GM21825 (cell line): ENCODE results near the gene FES.
"Not testable (repeated sequence)": the region's sequence is repeated elsewhere in the genome, so short reads cannot be mapped to it uniquely, and the experiment has no call there.

Experiments
- ATAC-seq: cut with Tn5 transposase; IDR thresholded peaks from one replicate; pipeline ENCODE4 v1.9.1; 2021; ENCODE audit warnings: mild to moderate bottlenecking, moderate library complexity; ENCODE audit not compliant: unreplicated experiment

The FES gene

GRCh38 chr15:90860942-90861675, 23.2 kb upstream of the FES start:
- ATAC-seq = no peak

GRCh38 chr15:90862487-90862886, 21.8 kb upstream of the FES start:
- no peak for ATAC-seq

DNA sequence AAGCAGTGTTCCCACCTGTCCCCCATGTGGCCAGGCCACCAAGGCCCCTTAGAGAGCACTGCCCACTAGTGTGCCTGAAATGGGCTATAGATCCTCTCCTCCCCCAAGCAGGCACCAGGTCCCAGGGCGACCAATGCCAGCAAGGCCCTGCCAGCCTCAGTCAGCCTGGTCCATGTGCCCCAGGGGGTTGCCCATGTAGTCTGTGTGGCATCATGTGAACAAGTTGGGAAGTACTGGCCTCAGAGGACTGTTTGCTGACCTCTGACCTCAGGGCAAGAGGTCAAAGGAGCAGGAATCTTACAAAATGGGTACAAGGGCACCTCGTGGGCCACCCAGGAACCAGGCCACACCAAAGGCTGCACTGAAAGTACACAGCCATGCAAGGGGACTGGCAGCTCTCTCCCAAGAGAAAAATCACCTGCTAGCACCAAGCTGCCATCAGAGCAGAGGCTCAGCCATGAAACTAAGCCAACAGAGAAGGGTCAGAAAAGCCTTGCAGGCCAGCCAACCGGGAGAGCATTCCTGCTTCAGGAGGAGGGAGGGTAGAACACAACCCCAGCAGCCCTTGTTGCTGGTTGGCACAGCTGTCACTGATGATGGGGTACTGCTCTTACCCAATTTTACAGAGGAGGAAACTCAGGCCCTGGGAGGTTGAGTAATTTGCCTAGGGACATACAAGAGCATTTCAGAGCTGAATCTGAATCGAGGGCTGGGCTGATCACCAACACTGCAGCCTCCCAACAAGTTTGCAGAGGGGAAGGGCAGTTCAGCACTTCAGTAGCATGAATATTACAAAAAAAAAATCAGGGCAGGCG, 21.1 kb upstream of the FES start:
- no peak for ATAC-seq

- no peak for ATAC-seq
Measured at GRCh38 chr15:90863987-90864386, 20.3 kb upstream of the FES start.

DNA sequence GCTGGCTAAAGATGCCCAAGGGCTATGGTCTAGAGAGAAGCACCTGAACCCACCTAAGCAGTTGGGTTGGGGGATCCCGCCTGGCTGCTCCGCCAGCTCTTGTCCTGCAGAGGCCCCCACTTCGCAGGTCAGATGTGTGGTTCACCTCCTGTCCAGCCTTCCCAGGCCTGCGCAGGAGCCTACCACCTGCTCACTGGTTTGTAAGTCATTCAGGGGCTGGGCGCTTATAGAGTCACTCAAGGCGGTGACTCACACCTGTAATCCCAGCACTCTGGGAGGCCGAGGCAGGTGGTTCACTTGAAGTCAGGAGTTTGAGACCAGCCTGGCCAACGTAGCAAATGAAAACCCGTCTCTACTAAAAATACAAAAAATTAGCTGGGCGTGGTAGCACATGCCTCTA, 19.8 kb upstream of the FES start:
- ATAC-seq = no peak

GRCh38 chr15:90865702-90866101, 18.6 kb upstream of the FES start:
- ATAC-seq = no peak

- ATAC-seq = no peak
Measured at GRCh38 chr15:90866161-90866715, 18.1 kb upstream of the FES start.

- ATAC-seq = no peak
Measured at GRCh38 chr15:90866800-90867199, 17.5 kb upstream of the FES start.

GRCh38 chr15:90868261-90868689, 16.0 kb upstream of the FES start, which contains the start of gene FURIN:
TSS of gene FURIN (plus strand) at chr15:90868588. CDS start at chr15:90875741, 7,153 bp downstream.
- no peak for ATAC-seq

DNA sequence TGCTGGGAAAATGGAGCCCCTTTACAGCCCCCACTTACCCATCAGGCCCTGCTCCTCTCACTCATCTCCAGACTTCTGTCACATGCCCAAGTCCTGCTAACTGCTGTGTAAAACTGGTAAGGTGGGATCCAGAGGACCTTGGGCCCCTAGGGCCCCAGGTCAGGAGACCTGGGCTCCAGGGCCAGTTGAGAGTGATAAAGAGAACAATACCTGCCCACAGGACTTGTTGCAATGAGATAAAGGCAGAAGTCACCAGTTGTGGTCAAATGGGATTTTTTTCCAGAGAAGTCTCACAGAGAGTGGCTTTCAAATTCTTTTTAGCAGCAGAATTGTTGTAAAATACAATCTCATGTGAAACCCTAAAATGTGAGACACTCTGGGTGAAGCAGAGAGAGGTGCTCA, 15.2 kb upstream of the FES start:
- no peak for ATAC-seq

- ATAC-seq = no peak
Measured at GRCh38 chr15:90869601-90870353, 14.5 kb upstream of the FES start.

DNA sequence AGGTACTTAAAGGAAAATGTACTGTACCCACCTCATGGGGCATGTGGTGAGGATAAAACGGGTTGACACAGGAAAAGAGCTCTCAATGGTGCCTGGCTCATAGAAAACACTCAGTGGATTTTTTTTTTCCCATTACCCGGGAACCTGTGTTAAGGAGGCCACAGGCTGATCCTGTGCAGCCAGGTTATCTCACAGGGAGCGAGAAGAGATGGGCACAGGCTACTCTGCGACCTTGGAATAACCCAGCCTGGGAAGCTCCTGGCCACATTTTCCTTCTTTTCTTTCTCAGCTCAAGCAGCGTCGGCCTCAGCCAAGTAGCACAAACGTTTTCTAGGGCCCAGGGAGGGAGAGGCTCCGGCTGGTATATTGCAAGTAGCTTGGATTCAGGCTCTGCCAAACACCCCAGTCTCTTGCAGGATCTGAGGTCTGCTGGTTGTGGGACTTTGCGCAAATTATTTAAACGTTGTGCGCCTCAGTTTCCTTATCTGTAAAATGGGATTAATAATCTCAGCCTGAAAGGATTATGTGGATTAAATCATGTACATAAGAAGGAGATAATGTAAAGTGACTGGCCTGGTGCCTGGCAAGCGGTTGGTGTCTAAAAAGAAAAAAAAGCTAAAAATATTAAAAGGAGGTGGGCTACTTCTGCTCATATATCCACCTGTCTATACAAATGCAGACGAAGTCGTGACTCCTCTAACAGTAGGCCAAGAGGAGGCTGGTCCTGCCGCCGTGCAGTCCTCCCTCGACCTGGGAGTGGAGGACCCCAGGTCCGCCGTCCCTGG, 13.8 kb upstream of the FES start:
- ATAC-seq = no peak

DNA sequence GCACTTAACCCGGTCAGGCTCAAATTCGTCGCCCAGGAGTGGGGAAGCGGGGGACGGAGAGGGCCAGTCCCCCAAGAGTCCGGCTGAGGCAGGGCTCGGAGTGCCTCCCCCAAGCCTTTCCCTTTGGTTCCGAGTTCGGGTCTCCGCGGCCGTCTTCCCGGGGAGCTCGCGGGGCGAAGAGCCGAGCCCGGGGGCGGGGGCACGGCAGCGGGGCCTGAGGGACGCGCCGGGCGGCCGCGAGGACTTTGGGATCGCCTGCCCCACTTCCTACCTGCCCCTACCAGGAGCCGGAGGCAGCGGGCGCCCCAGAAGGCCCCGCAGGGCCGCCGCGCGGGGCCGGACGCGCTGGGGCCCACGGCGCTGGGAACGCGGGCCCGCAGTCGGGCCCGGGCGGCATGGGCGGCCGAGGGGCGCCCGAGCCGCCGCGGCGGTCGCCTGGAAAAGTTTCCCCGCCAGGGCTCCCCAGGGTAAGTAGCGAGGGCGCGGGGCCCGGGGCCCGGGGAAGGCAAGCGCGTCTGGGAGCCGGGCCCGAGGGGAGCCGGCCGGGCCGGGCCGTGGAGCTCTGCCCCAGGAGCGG, 13.1 kb upstream of the FES start:
- ATAC-seq = no peak

DNA sequence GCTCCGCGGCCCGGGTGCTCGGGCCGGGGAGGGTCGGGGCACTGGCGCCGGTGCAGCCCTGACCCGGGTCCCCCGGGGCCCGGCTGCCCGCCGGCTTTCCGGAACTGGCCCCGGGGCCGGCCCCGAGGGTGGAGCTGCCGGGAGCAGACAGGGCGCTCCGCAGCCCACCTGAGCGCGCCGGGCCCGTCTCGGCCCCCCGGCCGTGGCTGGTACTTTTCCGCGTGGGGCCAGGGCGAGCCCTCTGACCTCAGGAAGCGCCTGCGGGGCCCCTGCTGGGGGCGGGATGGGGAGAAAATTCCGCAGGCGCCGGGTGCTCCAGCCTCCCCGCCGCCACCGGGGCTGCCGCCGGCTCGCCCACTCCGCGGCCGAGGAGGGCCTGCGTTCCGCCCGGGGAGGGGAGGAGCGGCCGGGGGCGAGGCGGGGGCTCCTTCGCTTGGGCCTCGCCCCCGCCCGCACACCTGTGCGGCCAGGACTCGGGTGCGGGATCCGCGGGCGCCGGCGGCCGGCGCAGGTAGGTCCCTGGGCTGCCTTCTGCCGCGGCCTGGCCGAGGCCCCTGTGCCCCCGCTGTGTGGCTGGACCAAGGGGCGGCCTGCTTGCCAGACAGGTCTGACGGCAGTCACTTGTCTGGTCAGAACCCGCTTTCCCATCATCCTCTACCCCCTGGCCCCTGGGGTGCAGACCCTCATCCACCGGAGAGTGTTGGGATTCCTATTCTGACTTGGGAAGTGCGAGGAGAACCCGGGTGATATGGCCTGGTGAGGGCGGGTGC, 12.4 kb upstream of the FES start:
- ATAC-seq = no peak

GRCh38 chr15:90872486-90873184, 11.7 kb upstream of the FES start:
- ATAC-seq = no peak

DNA sequence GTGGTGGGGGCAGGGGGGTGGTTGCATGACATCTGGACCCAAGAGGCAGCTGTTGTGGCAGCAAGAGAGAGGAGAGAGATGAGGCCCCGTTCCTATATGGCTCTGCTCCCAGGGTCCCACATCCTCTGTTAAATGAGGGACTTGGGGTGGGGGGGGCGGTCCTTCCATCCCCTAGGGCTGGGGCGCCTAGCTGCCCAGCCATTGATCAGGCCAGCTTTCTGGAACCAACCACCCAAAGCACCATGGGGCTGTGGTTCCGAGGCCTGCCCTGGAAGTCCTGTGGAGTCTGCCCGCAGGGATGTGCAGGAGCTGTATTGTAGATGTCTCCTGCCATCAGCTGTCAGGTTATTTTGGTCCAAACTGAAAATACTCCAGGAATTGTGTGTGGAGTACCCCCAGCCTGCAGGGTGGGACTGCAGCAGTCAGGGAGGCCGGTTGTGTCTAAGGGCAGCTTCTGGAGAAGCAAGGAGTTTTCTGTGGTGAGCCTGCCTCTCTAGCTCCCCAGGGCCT, 10.8 kb upstream of the FES start:
- no peak for ATAC-seq

- ATAC-seq = no peak
Measured at GRCh38 chr15:90873998-90874605, 10.2 kb upstream of the FES start.

DNA sequence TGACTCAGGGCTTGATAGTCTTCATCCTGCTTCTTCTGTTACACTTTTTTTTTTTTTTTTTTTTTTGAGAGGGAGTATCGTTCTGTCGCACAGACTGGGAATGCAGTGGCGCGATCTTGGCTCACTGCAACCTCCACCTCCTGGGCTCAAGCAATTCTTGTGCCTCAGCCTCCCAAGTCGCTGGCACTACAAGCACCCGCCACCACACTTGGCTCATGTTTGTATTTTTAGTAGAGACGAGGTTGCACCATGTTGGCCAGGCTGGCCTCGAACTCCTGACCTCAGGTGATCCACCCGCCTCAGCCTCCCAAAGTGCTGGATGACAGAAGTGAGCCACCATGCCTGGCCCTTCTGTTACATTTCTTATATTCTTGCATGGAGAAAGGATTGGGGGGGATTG, 9.3 kb upstream of the FES start:
- not testable (repeated sequence) for ATAC-seq
